Adipose tissue (tissue), 3 donors: ENCODE data around the gene L1CAM. TPM values are rescaled to one million over a fixed set of nuclear protein-coding genes. Genes with fewer than 3 reads are reported as not detected.

Experiments
- H3K27ac ChIP-seq: one replicate; pipeline ENCODE4 v1.5.1; 2013; ENCODE audit warnings: low read depth, low read length
- WGBS, 3 donors: extraction: QIAGEN DNeasy Blood & Tissue Kit; methylation state at CpG; one replicate each; pipeline ENCODE4 v1.1.7; 2013; 5-methylcytosine and 5-hydroxymethylcytosine counted together
- polyA plus RNA-seq, 3 donors: library from polyadenylated mRNA; stranded (reverse); fragments of 200-250 nt; gene quantifications; one replicate each; pipeline ENCODE4 v1.2.3, GENCODE V29; 2013
- donor health status: healthy with polysubstance abuse.
- donor health status: Bipolar disorder and iron deficiency.
- donor health status: healthy.

L1CAM gene
- polyA plus RNA-seq, 3 donors: 1.3 to 1.8 (median 1.5) TPM

DNA sequence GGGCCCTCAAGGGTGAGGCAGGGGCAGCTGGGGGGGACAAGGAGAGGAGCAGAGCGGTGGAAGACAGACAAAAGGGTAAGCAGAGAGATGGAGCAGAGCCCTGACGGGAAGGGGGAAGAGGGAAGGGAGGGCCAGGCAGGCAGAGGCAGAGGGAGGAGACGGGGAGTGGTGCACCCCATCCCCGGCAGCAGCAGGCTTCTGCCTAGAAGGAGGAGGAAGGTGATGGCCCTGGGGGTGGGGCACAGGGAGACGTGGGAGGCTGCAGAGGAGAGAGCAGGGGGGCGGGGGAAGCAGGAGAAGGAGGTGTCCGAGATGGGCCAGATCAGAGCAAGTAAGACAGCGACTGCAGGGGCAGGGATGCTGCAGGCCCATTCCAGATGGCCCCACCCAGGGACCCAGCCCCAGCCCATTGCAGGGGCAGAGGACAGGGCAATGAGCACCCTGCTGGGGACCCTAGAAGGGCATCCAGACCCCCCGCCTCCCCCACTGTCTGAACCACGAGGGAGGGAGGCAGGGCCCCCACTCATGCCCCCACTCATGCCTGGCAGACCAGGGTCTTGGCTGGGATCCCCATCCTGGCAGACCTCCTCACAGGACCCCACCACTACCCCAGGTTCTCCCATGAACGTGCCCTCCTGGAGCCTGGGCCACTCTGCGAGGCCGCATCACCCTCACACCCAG, 2.7 kb downstream of the L1CAM start:
- H3K27ac ChIP-seq: no peak overlapping the region
- 59 to 70% (median 66%) methylated on average over 6 to 13 of the region's 13 CpGs for WGBS, 3 donors

DNA sequence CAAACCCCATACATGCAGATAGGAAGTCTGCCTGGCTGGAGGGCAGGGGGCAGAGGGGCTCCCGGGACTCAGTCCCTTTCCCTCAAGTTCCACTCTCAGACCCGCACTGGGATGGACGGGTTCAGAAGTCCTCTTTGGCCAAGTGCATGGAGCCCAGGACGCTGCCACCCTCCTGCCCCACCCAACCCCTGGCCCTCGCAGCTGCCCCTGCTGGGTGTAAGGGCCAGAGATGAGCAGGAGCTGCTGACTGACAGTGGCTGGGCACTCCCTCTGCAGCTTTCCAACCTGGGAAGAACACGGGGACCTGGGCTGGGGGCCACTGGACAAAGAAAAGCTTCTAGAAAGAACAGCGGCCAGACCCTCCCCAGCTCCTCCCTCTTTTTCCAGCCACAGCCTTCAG, 3.4 kb downstream of the L1CAM start:
- no peak overlapping the region for H3K27ac ChIP-seq
- 49 to 72% (median 59%) methylated on average over 5 to 7 of the region's 7 CpGs for WGBS, 3 donors

DNA sequence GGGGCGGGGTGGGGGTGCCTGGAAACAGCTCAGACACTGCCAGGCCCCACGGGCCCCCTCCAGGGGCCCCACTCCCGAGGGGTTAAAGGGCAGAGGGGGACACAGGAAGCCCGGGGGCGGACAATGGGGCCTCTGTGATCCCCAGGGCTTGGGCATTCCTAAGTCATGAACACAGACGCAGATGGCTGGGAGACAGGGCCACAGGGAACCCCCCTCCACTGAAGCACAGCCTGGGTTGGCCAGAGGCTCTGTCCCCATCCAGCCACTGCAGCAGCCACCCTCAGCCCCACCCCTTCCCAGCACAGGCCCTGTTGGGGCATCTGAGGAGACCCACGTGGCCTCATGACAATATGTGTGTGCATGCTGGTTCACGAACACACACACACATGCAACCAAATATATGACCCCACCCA, 3.9 kb downstream of the L1CAM start:
- H3K27ac ChIP-seq: no peak overlapping the region
- 27 to 51% (median 48%) methylated on average over 5 to 8 of the region's 8 CpGs for WGBS, 3 donors

DNA sequence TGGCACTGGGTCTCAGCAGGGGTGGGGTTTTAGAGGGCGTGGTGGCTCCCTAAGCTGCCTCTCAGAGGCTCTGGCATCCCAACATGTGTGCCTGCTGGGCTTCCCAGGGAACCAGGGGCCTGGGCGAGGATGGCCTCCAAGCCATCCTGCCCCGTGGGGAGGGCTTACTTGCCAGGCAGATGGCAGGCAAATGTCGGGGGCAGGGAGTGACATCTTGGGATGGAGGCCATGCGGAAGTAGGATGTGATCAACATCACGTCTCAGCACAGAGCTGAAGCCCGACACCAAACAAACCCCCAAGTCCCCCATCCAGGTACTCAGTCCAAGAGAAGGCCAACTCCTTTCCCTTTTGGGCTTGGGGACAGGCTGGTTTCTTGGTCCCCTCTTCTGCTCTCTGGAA, 4.7 kb downstream of the L1CAM start:
- H3K27ac ChIP-seq: no peak overlapping the region
- WGBS, 3 donors: 66 to 89% (median 78%) methylated on average over 6 to 7 of the region's 7 CpGs

DNA sequence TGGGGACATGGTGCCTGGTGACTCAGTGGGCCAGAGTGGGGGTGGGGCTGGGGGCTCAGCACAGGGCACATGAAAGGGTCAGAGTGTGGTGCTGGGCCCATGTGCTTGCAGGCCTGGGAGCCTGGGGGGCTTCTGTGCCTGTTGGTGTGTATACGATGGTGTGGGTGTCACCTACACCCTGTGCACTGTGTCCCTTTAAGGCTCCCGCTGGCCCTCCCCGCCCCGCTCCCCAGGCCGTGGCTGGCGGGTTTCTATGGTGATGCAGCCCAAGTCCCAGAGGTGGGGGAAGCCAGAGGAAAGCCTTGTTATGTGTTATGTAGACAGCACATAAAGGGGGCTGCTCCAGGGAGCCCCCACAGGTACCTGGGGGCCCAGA, 5.5 kb downstream of the L1CAM start:
- WGBS, 3 donors: 30 to 40% (median 34%) methylated on average over 1 to 6 of the region's 6 CpGs
- no peak overlapping the region for H3K27ac ChIP-seq

DNA sequence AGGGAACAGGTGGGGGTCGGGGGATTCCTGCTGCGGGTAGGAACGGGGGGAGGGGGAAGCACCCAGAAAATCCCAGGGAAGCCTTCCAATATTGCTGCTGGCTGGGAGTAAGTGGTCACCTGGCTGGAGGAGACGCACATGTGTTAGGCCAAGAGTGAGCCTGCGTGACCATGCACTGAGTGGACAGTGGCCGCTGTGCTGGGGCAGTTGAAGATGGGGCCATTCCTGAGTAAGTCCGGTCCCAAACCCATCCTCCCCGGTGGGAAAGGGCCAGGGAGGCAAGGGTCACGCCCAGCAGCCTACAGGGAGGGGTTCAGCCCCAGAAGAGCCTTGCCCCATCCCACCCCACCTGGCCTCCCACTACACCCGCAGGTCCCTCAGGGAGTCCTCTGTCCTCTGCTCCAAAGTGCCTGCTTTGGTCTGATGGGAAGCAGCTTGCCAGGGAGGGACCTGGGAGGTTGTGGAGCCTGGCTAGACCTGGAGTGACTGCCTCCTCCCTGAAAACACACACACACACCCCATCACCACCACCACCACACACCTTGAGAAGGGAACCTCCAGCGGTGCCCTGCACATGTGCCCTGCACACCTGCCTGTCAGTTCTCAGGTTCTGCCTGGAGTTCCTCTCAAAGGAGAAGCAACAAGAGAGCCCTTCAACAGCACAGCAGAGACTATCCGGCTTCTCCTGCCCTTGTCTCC, 6.1 kb downstream of the L1CAM start:
- WGBS, 3 donors: 63 to 69% (median 67%) methylated on average over 9 to 12 of the region's 12 CpGs
- H3K27ac ChIP-seq: no peak overlapping the region

DNA sequence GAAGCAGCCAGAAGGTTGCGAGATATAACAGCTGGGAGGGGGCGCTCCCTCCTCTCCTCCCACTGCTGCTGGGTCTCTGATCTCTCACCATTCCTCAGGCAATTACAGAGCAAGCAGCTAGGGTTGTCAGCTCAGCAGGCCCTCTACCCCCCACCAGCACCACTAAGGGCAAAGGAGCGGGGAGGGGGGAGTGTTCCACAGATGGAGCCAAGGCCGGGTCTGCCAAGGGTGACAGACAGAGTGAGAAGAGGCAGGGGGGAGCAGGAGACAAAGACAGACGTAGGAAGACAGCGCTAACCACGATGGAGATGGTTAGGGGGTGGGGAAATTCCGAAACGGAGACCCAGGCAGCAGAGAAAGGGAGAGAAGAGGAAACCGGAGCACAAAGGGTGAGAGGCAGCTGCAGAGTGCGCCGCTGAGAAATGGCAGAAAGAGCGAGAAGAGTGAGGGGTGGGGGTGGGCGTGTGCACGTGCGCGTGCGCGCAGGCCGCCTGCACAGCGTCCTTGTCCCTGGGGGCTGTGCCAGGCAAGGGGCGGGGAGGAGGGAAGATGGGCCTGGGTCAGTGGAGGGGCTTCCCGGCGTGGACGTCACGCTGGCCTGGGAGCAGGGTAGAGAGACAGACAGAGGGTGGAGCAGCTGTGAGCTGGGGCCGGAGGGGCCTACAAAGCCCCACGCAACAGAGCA, 6.9 kb downstream of the L1CAM start:
- 5 to 22% (median 10%) methylated on average over 22 to 28 of the region's 28 CpGs for WGBS, 3 donors
- H3K27ac ChIP-seq: no peak overlapping the region

DNA sequence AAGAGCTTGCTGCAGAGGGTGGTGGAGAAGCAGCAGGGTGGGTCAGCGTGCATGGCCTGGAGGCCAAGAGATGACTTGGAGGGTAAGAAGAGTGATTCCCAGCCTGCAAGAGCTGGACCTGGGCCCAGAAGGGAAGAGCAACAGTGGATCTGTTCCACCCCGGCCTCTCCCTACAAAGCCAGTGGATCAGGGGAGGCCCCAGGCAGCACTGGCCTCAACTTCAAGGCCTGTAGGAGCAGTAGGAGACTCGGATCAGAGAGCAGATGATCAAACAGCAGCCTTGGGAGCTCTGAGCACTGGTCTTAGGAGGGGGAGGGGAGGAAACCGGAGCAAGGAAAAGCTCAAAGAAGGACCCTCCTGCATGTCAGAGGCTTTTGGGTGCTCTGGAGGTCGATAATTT, 7.6 kb downstream of the L1CAM start:
- 31 to 44% (median 37%) methylated on average over 4 to 5 of the region's 5 CpGs for WGBS, 3 donors
- H3K27ac ChIP-seq: no peak overlapping the region

DNA sequence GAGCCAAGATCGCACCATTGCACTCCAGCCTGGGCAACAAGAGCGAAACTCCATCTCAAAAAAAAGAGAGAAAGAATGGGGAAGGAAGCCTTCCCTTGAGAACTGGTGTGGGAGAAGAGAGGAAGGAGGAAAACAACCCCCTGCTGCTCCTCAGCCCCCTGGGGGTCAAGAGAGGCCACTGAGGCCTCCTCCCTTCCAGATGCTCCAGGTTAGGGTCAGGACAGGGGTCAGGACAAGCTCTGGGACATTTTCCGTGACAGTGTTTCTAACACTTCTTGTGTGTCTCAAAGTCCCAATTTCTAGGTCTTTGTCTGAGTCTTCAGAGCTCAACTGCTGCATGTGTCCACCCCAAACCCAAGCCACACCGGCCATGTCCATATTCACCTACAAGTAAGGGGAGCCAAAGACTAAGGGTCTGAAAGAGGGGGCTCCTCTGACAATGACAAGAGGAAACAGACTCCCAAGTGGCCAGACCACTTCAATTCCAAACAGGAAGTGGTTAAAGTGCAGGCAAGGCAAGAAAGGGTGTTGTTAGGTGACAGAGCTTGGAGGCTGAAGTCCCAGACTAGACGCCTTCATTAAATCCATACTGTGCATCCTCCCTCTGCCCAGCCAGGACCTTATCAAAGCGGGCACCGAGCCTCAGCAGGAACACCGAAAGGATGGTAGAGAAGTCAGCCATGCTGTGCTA, 8.3 kb downstream of the L1CAM start:
- no peak overlapping the region for H3K27ac ChIP-seq
- 74 to 79% (median 77%) methylated on average over 8 of the region's 8 CpGs for WGBS, 3 donors

DNA sequence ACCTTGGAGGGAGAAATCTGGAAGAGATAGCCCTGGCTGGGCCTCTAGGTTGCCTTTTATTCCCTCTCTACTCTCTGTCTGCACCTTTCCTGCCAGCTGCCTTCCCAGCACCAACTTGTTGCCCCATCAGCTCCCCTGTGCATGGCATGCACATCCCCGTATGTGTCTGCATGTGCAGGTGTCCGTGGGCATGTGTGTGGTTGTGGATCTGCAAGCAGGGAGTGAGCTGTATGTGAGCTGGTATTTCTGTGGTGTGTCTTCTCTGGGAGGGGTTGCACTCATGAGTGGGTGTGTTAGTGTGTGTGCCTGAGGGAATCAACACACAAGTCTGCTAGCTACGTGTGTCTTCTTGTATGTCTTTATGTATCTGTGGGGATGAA, 9.9 kb downstream of the L1CAM start:
- 61 to 68% (median 64%) methylated on average over 3 of the region's 3 CpGs for WGBS, 3 donors
- H3K27ac ChIP-seq: no peak overlapping the region

DNA sequence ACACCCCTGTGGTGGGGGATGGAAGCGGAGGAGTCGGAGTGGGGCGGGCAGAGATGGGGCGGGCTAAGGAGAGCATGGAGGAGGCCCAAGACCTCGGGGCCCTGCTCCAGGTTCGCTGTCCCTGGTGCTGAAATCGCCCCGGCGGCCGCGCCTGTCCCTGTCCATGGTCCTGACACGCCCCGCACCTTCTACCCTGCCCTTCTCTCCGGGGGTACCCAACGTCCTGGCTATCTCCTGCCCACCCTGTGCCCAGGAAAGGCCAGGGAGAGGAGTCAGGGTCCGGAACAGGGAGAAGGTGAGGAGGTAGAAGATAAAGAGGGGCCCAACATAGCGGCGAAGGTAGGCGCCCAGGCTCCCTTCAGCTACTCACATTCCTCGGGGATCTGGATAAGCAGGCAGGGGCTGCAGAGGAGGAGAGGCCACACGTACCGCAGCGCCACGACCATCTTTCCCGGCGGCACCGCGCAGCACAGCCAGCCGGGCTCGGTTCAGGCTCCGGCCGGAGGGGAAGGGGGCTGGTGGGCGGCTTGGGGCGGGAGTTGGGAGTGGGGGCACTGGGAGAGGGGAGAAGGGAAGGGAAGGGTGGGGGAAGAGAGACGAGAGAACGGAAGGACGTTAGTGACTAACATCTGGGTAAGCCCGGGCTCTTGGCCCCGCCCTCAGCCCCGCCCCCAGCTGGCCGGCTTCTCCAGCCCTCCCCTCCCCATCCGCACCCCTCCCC, 10.4 kb downstream of the L1CAM start:
- WGBS, 3 donors: 0 to 13% (median 2%) methylated on average over 1 to 39 of the region's 42 CpGs
- no peak overlapping the region for H3K27ac ChIP-seq

DNA sequence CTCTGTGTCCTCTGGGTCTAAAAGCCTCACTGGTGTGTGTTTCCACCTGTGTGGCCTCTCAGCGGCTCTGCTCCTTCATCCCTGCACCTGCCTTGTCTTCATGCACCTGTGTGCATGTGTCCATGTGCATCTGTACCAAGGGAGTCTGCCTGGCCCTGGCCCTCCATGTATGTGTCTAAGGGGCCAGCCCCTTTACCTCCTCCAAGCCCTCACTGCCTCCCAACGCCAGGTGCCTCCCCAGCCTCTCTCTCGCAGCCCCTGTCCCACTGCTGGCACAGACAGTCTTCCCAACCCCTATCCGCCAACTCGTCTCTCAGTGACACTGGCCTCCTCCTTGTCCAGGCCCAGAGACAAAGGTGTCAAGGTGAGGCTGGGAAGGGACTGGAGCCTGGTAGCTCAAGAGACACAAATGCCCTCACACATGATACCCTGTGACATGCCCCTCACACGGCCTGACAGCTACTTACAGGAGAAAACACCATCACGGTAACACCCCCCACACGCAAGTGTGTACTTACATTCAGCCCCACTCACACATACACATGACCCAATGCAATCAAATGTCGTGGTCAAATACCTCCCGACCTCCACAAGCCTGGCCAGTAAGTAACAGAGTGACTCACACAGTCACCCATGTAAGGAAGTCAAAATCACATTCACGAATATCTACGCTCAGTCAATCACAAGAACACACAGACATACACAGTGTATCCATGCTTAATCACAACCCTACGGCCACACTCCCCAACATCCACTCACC, 11.4 kb downstream of the L1CAM start:
- H3K27ac ChIP-seq: no peak overlapping the region
- WGBS, 3 donors: 72 to 85% (median 85%) methylated on average over 13 of the region's 13 CpGs

DNA sequence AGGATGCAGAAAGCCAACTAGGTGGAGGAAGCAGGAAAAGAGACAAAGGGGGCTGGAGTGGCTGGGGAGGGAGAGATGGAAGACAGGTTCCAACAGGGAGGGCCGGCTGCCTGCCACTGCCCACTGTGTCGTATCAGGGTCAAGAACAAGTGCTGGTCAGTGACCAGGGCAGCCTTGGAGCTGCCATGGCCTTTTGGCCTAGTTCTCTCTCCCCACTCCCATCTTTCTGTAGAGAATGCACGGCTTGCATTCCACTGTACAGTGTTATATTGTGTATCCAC, 11.9 kb downstream of the L1CAM start:
- no peak overlapping the region for H3K27ac ChIP-seq
- 53 to 56% methylated on average over 3 of the region's 3 CpGs; no CpG with 5 or more reads in 1 of the 3 donors for WGBS, 3 donors

DNA sequence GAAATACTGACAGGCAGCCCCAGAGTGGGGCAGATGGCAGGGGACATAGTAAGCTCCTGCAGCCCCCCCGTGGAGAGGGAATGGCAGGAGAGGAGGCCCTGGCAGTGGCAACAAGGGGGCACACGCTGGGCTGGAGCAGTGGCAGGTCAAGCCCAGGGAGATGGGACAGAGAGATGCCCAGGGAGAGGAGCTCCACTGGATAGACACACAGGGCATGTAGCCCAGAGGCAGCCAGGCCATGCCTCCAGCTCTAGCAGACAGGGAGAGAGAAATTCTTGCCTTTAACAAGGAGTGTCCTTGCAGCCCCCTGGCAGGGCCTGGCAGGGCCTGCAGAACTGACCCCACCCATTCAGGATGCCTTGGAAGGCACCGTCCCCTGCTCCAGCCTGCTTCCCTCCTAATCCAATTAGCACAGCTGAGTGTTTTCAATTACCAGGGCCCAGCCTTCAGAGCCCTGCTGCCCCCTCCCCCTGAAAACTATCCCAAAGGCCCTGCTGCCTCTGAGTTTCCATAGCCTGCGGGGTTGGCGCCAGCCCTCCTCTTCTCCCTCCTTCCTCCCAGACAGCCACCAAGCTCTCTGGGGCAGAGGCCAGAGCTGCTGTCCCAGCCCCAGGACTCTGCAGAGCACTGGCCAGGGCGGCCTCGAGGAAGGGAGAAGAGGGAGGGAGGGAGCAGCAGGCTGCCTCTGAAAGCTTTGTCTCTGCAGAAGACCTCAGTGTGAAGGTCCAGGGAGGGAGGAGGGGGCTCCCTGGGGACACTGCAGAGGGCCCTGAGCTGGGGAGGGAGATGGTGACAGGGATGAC, 12.5 kb downstream of the L1CAM start:
- WGBS, 3 donors: 9 to 49% (median 45%) methylated on average over 2 to 7 of the region's 7 CpGs
- H3K27ac ChIP-seq: no peak overlapping the region

DNA sequence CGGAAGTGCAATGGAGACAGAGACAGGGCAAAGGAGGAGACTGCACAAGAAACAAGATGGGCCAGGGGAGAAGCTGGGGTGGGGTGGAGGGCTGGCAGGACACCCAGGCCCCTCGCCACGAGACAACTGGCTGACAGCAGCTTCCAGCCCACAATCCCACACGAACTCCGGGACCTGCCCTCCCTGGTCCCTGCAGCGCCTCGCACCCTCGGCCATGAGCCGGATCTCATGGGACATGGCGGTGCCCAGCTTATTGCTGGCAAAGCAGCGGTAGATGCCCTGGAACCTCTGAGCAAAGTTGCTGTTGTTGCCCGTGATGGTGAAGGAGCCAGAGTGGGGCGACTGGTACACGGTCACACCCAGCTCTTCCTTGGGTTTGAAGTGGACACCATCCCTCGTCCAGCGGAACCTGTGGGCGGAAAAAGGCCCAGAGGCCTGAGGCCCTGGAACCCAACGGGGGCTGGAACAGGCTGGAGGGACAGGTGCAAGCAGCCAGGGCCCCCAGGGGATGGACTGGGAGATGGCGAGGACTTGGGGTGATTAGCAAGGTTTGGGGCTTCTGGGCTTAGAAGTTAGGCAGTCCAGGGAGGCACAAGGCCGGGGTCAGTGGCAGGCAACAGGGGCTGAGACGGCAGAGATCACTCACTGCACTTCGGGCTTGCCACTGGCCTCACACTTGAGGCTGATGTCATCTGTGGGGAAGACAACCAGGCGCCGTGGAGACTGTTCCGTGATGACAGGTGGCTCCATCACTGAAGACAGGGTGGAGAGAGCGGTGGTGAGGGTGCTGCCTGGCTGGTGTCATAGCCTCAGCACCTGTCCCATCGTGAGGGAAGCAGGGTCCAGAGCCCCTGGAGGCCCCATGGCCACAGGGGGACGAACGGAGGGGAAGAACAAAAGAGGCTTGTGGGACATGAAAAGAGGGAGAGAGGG, 13.8 kb downstream of the L1CAM start:
- WGBS, 3 donors: 74 to 82% (median 76%) methylated on average over 20 to 29 of the region's 29 CpGs
- H3K27ac ChIP-seq: no peak overlapping the region

DNA sequence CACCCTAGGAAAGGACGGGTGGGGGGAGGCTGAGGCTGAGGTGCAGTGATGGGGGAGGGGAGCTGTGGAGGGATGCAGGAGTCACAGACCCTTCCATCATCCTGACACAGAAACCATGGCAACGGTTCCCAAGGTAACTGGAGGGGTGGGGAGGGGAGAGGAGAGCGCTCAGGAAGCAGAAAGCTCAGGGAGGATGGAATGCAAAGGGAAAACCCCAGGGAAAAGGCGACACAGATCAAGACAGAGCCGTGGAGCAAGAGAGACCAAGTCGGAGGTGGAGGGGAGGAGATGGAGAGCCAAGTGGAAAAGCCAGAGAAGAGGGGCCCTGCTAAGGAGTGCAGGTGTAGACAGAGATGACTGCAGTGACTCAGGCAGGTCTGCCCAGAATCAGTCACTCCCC, 14.5 kb downstream of the L1CAM start:
- WGBS, 3 donors: 14 to 32% (median 28%) methylated on average over 5 to 6 of the region's 6 CpGs

More for the DNA sequence above, 14.5 kb downstream of the L1CAM start:
- H3K27ac ChIP-seq: no peak overlapping the region
